GM21529 (cell line): ENCODE measurements around the gene NPHS1.
"Not testable (repeated sequence)": the region's sequence is repeated elsewhere in the genome, so short reads cannot be mapped to it uniquely, and the experiment has no call there.

Source experiments
- ATAC-seq: cut with Tn5 transposase; IDR thresholded peaks from one replicate; pipeline ENCODE4 v1.9.1; 2021; ENCODE audit not compliant: unreplicated experiment

The NPHS1 gene

DNA sequence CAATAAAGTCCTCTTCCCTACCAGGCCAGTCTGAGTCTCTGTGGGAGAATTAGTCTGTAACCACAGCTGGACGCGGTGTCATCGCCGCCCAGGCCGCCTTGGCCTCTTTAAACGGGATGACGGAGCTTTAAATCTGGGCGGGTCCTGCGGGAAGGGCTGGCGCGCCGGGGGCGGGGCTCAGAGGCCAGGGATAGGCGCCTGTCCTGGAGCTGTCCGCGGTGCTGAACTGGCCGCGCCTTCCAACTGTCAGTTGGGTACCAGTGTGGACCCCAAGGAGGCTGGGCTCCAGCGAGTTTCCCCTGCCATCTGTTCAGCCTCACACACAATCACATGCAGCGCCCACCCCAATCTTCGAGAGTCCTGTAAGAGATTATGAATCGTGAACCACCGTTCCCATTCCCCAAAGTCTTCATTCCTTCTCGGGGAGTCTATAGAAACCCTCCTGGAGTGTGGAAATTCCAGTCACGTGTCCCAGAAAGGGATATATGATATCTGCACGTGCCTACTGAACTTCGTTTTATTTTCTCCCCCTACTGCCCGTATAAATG is 27.5 kb upstream of the NPHS1 start:
- no peak for ATAC-seq

DNA sequence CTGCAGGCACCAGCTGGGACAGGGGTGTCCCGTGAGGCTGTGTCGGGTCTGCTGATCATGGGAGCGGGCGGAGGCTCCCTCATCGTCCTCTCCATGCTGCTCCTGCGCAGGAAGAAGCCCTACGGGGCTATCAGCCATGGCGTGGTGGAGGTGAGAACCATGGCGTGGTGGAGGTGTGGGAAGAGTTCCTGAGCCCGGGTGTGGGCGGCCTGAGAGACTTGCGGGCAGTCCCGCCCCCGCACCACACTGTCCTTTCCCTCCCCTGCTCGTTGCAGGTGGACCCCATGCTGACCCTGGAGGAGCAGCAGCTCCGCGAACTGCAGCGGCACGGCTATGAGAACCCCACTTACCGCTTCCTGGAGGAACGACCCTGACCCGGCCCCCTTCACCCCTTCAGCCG is 26.8 kb upstream of the NPHS1 start:
- no peak for ATAC-seq

- ATAC-seq = no peak
Measured at GRCh38 chr19:35874392-35874930, 22.2 kb upstream of the NPHS1 start.

DNA sequence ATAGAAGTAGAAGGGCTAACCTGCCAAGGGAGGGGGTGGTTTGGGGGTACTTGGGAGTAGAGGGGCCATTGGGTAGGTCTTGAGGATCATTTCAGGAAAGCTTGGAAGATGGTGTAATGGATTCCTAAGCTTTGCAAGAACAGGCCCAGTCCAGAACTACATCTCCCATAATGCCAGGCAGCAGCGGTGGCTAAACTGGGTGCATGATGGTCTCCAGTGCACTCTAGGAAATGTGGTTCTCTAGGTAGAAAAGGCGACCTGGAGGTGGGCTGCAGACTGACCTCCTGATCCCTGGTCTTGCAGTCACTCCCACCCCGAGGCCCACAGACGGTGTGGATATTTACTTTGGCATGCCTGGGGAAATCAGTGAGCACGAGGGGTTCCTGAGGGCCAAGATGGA is 19.9 kb upstream of the NPHS1 start:
- ATAC-seq = no peak

DNA sequence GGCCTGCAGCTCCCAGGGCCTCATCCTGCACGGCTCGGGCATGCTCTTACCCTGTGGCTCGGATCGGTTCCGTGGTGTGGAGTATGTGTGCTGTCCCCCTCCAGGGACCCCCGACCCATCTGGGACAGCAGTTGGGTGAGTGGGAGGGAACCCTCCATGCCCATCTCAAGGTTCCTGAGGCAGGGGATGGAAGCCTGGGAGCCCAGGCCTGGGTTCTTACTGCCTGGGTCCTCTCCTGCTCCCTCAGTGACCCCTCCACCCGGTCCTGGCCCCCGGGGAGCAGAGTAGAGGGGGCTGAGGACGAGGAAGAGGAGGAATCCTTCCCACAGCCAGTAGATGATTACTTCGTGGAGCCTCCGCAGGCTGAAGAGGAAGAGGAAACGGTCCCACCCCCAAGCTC is 19.3 kb upstream of the NPHS1 start:
- ATAC-seq = no peak

DNA sequence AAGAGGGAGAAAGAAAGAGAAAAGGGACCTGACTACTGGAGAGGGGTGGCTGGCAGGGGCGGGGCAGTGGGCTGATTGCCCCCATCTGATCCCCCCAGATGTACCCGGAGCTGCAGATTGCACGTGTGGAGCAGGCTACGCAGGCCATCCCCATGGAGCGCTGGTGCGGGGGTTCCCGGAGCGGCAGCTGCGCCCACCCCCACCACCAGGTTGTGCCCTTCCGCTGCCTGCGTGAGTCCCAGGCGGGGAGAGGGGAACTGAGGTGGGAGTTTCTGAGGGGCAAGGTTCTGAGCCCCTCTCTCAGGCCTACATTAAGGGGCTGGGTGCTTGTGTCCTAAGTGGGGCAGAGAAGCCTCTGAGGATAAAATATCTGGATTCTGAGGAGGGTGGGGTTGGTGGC is 18.5 kb upstream of the NPHS1 start:
- ATAC-seq = no peak

DNA sequence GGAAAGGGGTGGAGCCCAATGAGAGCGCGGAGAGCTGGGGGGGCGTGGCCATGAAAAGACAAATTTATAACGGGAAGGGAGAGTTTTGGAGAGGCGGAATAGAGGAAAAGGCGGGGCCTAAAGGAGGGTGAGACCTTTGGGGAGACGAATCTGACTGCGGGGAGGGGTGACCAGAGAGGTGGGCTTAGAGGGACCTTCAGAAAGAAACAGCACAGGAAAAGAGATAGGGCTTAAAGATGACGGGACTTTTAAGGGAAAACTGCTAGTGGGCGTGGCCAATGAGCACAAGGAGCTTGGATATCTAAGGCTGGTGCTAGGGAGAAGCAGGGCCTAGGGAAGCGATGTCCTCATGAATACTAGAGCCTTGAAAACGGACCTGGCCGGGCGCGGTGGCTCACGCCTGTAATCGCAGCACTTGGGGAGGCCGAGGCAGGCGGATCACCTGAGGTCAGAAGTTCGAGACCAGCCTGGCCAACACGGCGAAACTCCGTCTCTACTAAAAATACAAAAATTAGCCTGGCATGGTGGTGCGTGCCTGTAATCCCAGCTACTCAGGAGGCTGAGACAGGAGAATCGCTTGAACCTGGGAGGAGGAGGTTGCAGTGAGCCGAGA is 17.9 kb upstream of the NPHS1 start:
- ATAC-seq = not testable (repeated sequence)

DNA sequence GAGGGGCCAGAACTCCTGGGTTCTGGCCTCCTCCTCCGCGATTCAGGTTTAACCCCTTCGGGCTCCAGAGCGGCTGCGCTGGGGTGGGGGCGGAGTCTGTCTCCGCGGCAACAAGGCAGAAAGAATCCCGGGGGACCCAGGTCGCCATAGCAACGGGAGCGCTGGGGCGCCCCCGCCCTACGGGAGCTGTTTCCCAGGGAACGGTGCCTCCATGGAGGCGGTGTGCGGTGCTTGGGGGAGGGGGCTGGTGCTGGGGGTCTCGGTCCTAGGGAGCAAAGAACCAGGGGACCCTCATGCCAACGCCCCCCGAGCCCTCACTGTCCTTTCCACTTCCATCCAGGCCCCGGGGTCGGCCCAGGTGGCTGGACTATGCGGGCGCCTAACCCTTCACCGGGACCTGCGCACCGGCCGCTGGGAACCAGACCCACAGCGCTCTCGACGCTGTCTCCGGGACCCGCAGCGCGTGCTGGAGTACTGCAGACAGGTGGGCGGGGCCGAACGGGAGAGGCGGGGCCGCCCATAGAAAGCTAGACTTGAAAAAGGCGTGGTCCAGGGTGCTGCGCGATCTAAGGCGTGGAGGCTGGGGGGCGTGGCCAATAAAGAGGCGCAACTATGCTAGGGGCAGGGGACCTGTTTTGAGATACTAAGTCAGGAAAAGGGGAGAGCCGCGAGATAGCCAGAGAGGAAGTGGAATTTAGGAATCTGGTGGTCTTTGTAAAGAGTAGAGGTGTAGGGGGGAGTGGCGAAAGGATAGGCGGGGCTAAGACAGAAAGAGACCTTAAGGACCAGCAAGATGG is 17.2 kb upstream of the NPHS1 start:
- ATAC-seq = peak; percentile 70

GRCh38 chr19:35868823-35869326 is 16.6 kb upstream of the NPHS1 start:
- ATAC-seq = no peak

GRCh38 chr19:35868172-35868822 is 16.0 kb upstream of the NPHS1 start, which contains the start of gene APLP1:
Gene APLP1 (plus strand): TSS chr19:35868574. CDS start chr19:35868637, 63 bp downstream.
- no peak for ATAC-seq

DNA sequence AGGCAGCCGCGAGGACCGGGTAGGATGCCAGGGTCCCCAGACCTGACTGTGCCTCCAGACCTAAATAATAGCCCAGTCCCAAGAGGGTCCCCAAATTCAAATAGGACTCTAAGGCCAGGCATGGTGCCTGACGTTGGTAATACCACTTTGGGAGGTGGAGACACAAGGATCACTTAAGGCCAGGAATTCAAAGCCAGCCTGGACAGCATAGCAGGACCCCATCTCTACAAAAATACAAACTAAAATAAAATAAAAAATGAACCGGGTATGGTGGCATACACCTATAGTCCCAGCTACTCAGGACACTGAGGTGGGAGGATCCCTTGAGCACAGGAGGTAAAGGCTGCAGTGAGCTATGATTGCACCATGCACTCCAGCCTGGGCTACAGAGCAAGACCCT is 10.7 kb upstream of the NPHS1 start:
- ATAC-seq = no peak

- no peak for ATAC-seq
Measured at GRCh38 chr19:35862528-35862927, 10.2 kb upstream of the NPHS1 start.

DNA sequence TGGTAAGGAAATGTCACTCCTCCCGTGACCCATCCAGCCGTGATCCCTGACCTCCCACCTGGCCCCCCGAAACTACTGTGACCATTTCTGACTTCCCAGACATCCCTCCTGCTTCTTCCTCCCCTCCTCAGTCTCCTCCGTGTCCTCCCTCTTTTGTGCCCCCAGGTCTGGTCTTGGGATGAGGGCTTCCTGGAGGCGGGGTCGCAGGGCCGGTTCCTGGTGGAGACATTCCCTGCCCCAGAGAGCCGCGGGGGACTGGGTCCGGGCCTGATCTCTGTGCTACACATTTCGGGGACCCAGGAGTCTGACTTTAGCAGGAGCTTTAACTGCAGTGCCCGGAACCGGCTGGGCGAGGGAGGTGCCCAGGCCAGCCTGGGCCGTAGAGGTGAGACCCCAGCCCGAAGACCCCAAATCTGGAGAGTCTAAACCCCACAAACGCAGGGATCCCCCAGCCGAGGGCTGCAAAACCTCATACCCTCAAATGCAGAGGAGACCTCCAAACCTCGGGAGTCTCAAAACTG is 9.4 kb upstream of the NPHS1 start:
- no peak for ATAC-seq

GRCh38 chr19:35860818-35861639 is 8.7 kb upstream of the NPHS1 start:
- no peak for ATAC-seq

GRCh38 chr19:35860436-35860817 is 8.1 kb upstream of the NPHS1 start:
- ATAC-seq = no peak

GRCh38 chr19:35859414-35859813 is 7.1 kb upstream of the NPHS1 start:
- no peak for ATAC-seq

GRCh38 chr19:35858311-35858710 is 6.0 kb upstream of the NPHS1 start:
- ATAC-seq = no peak

DNA sequence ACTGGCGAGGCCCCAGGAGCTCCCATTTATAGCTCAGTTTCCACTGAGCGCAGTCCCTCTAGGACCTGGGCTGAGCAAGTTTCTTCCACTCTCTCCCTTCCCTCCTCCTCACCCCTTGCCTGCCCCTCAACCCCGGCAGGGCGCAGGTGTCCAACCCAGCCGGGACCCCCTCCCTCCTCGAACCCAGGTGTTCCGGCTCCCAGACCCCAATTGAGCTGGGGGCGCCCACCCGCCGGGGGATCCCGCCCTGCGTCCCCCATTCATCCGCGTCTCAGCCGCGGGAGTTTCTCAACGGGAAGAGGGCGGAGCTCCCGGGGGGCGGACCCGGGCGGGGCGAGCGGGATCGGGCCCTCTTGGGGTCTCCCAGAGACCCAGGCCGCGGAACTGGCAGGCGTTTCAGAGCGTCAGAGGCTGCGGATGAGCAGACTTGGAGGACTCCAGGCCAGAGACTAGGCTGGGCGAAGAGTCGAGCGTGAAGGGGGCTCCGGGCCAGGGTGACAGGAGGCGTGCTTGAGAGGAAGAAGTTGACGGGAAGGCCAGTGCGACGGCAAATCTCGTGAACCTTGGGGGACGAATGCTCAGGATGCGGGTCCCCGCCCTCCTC is 4.3 kb upstream of the NPHS1 start, which contains the start of gene KIRREL2:
Gene KIRREL2, plus strand, starts transcription at position 366 of the 604 bp plus-strand sequence. Its CDS starts 209 bp downstream, at position 575.
- ATAC-seq = no peak

GRCh38 chr19:35853038-35853756 is 893 bp upstream of the NPHS1 start:
- no peak for ATAC-seq
